ENCODE measurements around the gene EXOC1L. TPM values are rescaled to one million over a fixed set of nuclear protein-coding genes. Genes with fewer than 3 reads are reported as not detected.

Gene EXOC1L
- total RNA-seq, 1 experiment from 2014 or later, result not detected

GRCh38 chr4:55808632-55809031 lies 11.0 kb upstream of the EXOC1L start:
- in situ Hi-C loops (cut with HindIII; ENCODE audit: low pct_unique_long_range_greater_than_20kb, low sequenced_read_pairs) (no loop called here), intact Hi-C loops (cut with micrococcal nuclease; ENCODE audit: unreplicated experiment) (no loop called here)
- H3K27ac ChIP-seq (ENCODE audit: low read length), result no peak overlapping the region
- TF ChIP-seq POLR2AphosphoS5 (IDR thresholded peaks at IDR 0.05; ENCODE audit: low read depth, low read length), result no peak
- TF ChIP-seq SIN3A (IDR thresholded peaks at IDR 0.05; ENCODE audit: borderline replicate concordance, insufficient read depth, low read depth, low read length), result no peak
- no peak for TF ChIP-seq REST (IDR thresholded peaks at IDR 0.05; ENCODE audit: insufficient read depth in 1 of 2, low read depth in 2 of 2, low read length in 1 of 2)
- TF ChIP-seq, protein P1, sequence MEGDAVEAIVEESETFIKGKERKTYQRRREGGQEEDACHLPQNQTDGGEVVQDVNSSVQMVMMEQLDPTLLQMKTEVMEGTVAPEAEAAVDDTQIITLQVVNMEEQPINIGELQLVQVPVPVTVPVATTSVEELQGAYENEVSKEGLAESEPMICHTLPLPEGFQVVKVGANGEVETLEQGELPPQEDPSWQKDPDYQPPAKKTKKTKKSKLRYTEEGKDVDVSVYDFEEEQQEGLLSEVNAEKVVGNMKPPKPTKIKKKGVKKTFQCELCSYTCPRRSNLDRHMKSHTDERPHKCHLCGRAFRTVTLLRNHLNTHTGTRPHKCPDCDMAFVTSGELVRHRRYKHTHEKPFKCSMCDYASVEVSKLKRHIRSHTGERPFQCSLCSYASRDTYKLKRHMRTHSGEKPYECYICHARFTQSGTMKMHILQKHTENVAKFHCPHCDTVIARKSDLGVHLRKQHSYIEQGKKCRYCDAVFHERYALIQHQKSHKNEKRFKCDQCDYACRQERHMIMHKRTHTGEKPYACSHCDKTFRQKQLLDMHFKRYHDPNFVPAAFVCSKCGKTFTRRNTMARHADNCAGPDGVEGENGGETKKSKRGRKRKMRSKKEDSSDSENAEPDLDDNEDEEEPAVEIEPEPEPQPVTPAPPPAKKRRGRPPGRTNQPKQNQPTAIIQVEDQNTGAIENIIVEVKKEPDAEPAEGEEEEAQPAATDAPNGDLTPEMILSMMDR (IDR thresholded peaks at IDR 0.05), result no peak
- TF ChIP-seq TCF7L2 (IDR thresholded peaks at IDR 0.05; ENCODE audit: low read depth, low read length), result no peak
- DNase-seq (ENCODE audit: low read depth, low spot score), result no peak
- no TSS peak for BruUV-seq (replicated peaks)
- H3K27me3 ChIP-seq (ENCODE audit: control insufficient read depth, insufficient read depth, low read length), result no peaks in the 10 kb centered on the region
- ATAC-seq, result no peak
- POLR2A ChIA-PET, result no interaction called here
- CTCF ChIA-PET, result no interaction called here
- H3K9me3 ChIP-seq (ENCODE audit: control insufficient read depth, insufficient read depth, low read depth, low read length), result no peaks in the 10 kb centered on the region
- no peak overlapping the region for H3K4me3 ChIP-seq (ENCODE audit: low read depth in 2 of 2, low read length in 2 of 2)
- H3K4me1 ChIP-seq (ENCODE audit: control insufficient read depth, insufficient read depth, low read length), result no peaks in the 10 kb centered on the region
- H3K36me3 ChIP-seq (ENCODE audit: control insufficient read depth, insufficient read depth, low read length), result no peaks in the 10 kb centered on the region

GRCh38 chr4:55817691-55818090 lies 1.9 kb upstream of the EXOC1L start:
- H3K9me3 ChIP-seq (ENCODE audit: control insufficient read depth, insufficient read depth, low read depth, low read length), result no peaks in the 10 kb centered on the region
- no peak overlapping the region for H3K27ac ChIP-seq (ENCODE audit: low read length)
- DNase-seq (ENCODE audit: low read depth, low spot score) (no peak), ATAC-seq (no peak)
- H3K4me3 ChIP-seq (ENCODE audit: low read depth in 2 of 2, low read length in 2 of 2), result no peak overlapping the region
- in situ Hi-C loops (cut with HindIII; ENCODE audit: low pct_unique_long_range_greater_than_20kb, low sequenced_read_pairs), result no loop called here
- TF ChIP-seq TCF7L2 (IDR thresholded peaks at IDR 0.05; ENCODE audit: low read depth, low read length) (no peak), POLR2AphosphoS5 (IDR thresholded peaks at IDR 0.05; ENCODE audit: low read depth, low read length) (no peak), REST (IDR thresholded peaks at IDR 0.05; ENCODE audit: insufficient read depth in 1 of 2, low read depth in 2 of 2, low read length in 1 of 2) (no peak), SIN3A (IDR thresholded peaks at IDR 0.05; ENCODE audit: borderline replicate concordance, insufficient read depth, low read depth, low read length) (no peak)
- TF ChIP-seq, protein P1 (IDR thresholded peaks at IDR 0.05), result no peak
- H3K27me3 ChIP-seq (ENCODE audit: control insufficient read depth, insufficient read depth, low read length), result no peaks in the 10 kb centered on the region
- intact Hi-C loops (cut with micrococcal nuclease; ENCODE audit: unreplicated experiment), result no loop called here
- no peaks in the 10 kb centered on the region for H3K4me1 ChIP-seq (ENCODE audit: control insufficient read depth, insufficient read depth, low read length)
- ChIA-PET CTCF (no interaction called here), POLR2A (no interaction called here)
- no TSS peak for BruUV-seq (replicated peaks)
- H3K36me3 ChIP-seq (ENCODE audit: control insufficient read depth, insufficient read depth, low read length), result no peaks in the 10 kb centered on the region

All from Panc1 (cell line).